ENCODE measurements around the gene BCL11A.

The BCL11A gene

GRCh38 chr2:60558536-60558935 is 5.1 kb upstream of the BCL11A start:
- Histone ChIP-seq H3K27me3 (ENCODE audit: control insufficient read depth in 1 of 2, insufficient read depth in 2 of 2, low read length in 2 of 2) (peaks cover 5 to 11% of the 10 kb centered on the region in 2 donors), H3K4me3 (ENCODE audit: low read depth in 1 of 2, low read length in 2 of 2) (no peak overlapping the region), H3K9me3 (ENCODE audit: low read length) (no peaks in the 10 kb centered on the region), H3K36me3 (ENCODE audit: insufficient read depth, low read length) (no peaks in the 10 kb centered on the region), H3K4me1 (ENCODE audit: insufficient read depth, low read length) (peaks cover 4% of the 10 kb centered on the region), H3K9ac (ENCODE audit: low read length) (no peak overlapping the region), H3K27ac (ENCODE audit: low read depth, low read length) (no peak overlapping the region)

DNA sequence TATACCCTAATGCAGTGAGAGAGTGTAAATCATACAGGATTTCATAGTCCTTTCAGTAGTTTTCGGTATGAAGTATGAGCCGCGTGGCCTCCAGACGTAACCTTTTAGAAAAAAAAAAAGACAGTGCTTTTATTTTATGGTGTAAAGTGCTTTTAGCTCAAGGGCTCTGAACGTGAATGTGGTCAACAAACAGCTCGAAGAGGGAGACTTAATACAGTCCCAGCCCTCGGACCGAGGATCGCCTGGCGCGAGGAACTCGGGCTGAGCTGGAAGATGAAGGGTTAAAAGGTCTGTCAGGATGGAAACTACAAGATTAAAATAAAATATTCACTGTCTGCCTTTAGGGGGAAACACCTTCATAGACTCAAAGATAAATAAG is 4.0 kb upstream of the BCL11A start:
- peaks cover 5 to 12% of the 10 kb centered on the region in 2 donors for H3K27me3 ChIP-seq (ENCODE audit: control insufficient read depth in 1 of 2, insufficient read depth in 2 of 2, low read length in 2 of 2)
- peaks cover 4% of the 10 kb centered on the region for H3K4me1 ChIP-seq (ENCODE audit: insufficient read depth, low read length)
- H3K4me3 ChIP-seq (ENCODE audit: low read depth in 1 of 2, low read length in 2 of 2) = peak overlapping the region in 1 of 2 donors; percentile 53
- no peaks in the 10 kb centered on the region for H3K9me3 ChIP-seq (ENCODE audit: low read length)
- peak overlapping the region; percentile 13 for H3K27ac ChIP-seq (ENCODE audit: low read depth, low read length)
- H3K36me3 ChIP-seq (ENCODE audit: insufficient read depth, low read length) = no peaks in the 10 kb centered on the region
- H3K9ac ChIP-seq (ENCODE audit: low read length) = peak overlapping the region; percentile 49

GRCh38 chr2:60556576-60557485 is 3.4 kb upstream of the BCL11A start:
- no peaks in the 10 kb centered on the region for H3K36me3 ChIP-seq (ENCODE audit: insufficient read depth, low read length)
- no peaks in the 10 kb centered on the region for H3K9me3 ChIP-seq (ENCODE audit: low read length)
- H3K4me1 ChIP-seq (ENCODE audit: insufficient read depth, low read length) = peaks cover 4% of the 10 kb centered on the region
- H3K4me3 ChIP-seq (ENCODE audit: low read depth in 1 of 2, low read length in 2 of 2) = peak overlapping the region; percentile 45 to 53
- peak overlapping the region; percentile 49 for H3K27ac ChIP-seq (ENCODE audit: low read depth, low read length)
- peak overlapping the region; percentile 49 for H3K9ac ChIP-seq (ENCODE audit: low read length)
- H3K27me3 ChIP-seq (ENCODE audit: control insufficient read depth in 1 of 2, insufficient read depth in 2 of 2, low read length in 2 of 2) = peaks cover 5 to 16% of the 10 kb centered on the region in 2 donors

GRCh38 chr2:60556175-60556574 is 2.7 kb upstream of the BCL11A start:
- Histone ChIP-seq H3K27ac (ENCODE audit: low read depth, low read length) (peak overlapping the region; percentile 64), H3K4me1 (ENCODE audit: insufficient read depth, low read length) (peaks cover 4% of the 10 kb centered on the region)

GRCh38 chr2:60555783-60556139 is 2.3 kb upstream of the BCL11A start:
- peak overlapping the region; percentile 37 for H3K9ac ChIP-seq (ENCODE audit: low read length)
- H3K27ac ChIP-seq (ENCODE audit: low read depth, low read length) = peak overlapping the region; percentile 64
- H3K27me3 ChIP-seq (ENCODE audit: control insufficient read depth in 1 of 2, insufficient read depth in 2 of 2, low read length in 2 of 2) = peaks cover 5 to 16% of the 10 kb centered on the region in 2 donors

More at GRCh38 chr2:60556175-60556574, 2.7 kb upstream of the BCL11A start:
- H3K27me3 ChIP-seq (ENCODE audit: control insufficient read depth in 1 of 2, insufficient read depth in 2 of 2, low read length in 2 of 2) = peaks cover 5 to 16% of the 10 kb centered on the region in 2 donors
- H3K4me3 ChIP-seq (ENCODE audit: low read depth in 1 of 2, low read length in 2 of 2) = peak overlapping the region; percentile 45 to 53
- H3K9ac ChIP-seq (ENCODE audit: low read length) = no peak overlapping the region
- no peaks in the 10 kb centered on the region for H3K36me3 ChIP-seq (ENCODE audit: insufficient read depth, low read length)
- H3K9me3 ChIP-seq (ENCODE audit: low read length) = no peaks in the 10 kb centered on the region

DNA sequence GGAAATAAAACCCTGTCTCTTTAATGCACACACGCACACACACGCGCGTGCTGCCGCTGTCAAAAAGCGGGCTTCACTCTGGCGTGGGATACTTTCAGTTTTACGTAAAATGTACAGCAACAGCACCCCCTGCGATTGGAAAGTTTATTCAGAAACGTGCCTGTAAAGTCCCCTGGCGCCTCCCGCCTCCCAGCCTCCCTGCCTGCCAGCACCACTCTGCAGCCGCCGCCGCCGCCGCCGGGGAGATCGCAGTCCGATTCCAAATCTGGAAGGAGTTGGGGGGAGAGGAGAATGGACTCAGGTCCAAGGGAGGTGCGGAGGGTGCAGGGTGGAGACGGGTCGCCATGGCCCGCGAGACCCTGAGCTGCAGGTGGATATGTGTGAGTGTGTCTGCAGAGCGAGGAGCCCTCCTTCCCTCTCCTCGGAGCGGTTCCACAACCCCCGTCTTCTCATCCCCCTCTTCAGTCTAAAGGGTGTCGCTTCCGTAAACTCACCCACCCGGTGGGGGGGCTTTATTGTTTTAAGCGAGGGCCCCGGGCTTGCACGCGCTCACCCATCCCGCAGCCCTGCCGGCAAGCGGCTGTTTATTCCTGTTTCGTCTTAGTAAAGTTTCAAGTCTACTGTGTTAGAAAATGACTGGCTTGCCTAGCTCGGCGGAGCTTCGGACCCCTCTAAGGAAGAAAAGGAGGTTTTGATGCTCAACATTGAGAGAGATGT is 1.8 kb upstream of the BCL11A start:
- Histone ChIP-seq H3K36me3 (ENCODE audit: insufficient read depth, low read length) (no peaks in the 10 kb centered on the region), H3K27me3 (ENCODE audit: control insufficient read depth in 1 of 2, insufficient read depth in 2 of 2, low read length in 2 of 2) (peaks cover 5 to 16% of the 10 kb centered on the region in 2 donors), H3K27ac (ENCODE audit: low read depth, low read length) (peak overlapping the region; percentile 64), H3K9ac (ENCODE audit: low read length) (peak overlapping the region; percentile 87), H3K4me1 (ENCODE audit: insufficient read depth, low read length) (peaks cover 4% of the 10 kb centered on the region), H3K4me3 (ENCODE audit: low read depth in 1 of 2, low read length in 2 of 2) (peak overlapping the region; percentile 81 to 83), H3K9me3 (ENCODE audit: low read length) (no peaks in the 10 kb centered on the region)

More at GRCh38 chr2:60555783-60556139, 2.3 kb upstream of the BCL11A start:
- Histone ChIP-seq H3K36me3 (ENCODE audit: insufficient read depth, low read length) (no peaks in the 10 kb centered on the region), H3K4me3 (ENCODE audit: low read depth in 1 of 2, low read length in 2 of 2) (peak overlapping the region; percentile 81 to 83), H3K4me1 (ENCODE audit: insufficient read depth, low read length) (peaks cover 4% of the 10 kb centered on the region), H3K9me3 (ENCODE audit: low read length) (no peaks in the 10 kb centered on the region)

GRCh38 chr2:60554646-60555065 is 1.2 kb upstream of the BCL11A start:
- H3K4me1 ChIP-seq (ENCODE audit: insufficient read depth, low read length) = peaks cover 4% of the 10 kb centered on the region
- H3K36me3 ChIP-seq (ENCODE audit: insufficient read depth, low read length) = no peaks in the 10 kb centered on the region
- peak overlapping the region; percentile 64 for H3K27ac ChIP-seq (ENCODE audit: low read depth, low read length)
- peak overlapping the region; percentile 81 to 83 for H3K4me3 ChIP-seq (ENCODE audit: low read depth in 1 of 2, low read length in 2 of 2)
- H3K27me3 ChIP-seq (ENCODE audit: control insufficient read depth in 1 of 2, insufficient read depth in 2 of 2, low read length in 2 of 2) = peaks cover 5 to 16% of the 10 kb centered on the region in 2 donors
- H3K9ac ChIP-seq (ENCODE audit: low read length) = peak overlapping the region; percentile 87
- H3K9me3 ChIP-seq (ENCODE audit: low read length) = no peaks in the 10 kb centered on the region

DNA sequence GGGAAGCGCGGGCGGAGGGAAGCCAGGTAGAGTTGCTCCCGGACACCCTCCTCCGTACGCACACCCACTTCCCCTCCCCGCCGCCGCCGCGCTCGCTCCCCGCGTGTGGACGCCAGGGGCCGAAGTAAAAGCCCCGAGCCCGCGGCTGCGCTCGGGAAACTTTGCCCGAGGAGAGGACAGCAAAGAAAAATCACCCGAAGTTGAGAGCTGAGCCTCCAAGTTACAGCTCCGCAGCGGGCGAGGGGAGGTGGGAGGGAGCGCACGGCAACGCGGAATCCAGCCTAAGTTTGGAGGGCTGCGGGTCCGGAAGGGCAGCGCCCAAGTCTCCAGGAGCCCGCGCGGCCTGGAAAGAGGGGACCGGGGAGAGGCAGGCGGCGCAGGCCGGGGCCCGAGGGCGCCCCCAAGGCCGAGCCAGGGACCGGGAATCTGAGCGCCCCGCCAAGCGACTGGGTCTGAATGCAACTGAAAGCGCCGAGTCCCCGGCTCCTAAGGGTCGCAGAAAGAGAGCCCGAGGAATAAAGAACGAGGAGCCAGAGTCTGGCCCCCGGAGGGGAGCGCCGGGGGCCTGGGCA is 706 bp upstream of the BCL11A start:
- H3K4me3 ChIP-seq (ENCODE audit: low read depth in 1 of 2, low read length in 2 of 2) = peak overlapping the region; percentile 81 to 83
- H3K9ac ChIP-seq (ENCODE audit: low read length) = peak overlapping the region; percentile 87
- H3K27ac ChIP-seq (ENCODE audit: low read depth, low read length) = peak overlapping the region; percentile 64
- H3K9me3 ChIP-seq (ENCODE audit: low read length) = no peaks in the 10 kb centered on the region
- peaks cover 5 to 16% of the 10 kb centered on the region in 2 donors for H3K27me3 ChIP-seq (ENCODE audit: control insufficient read depth in 1 of 2, insufficient read depth in 2 of 2, low read length in 2 of 2)
- peaks cover 4% of the 10 kb centered on the region for H3K4me1 ChIP-seq (ENCODE audit: insufficient read depth, low read length)
- no peaks in the 10 kb centered on the region for H3K36me3 ChIP-seq (ENCODE audit: insufficient read depth, low read length)

- Histone ChIP-seq H3K27ac (ENCODE audit: low read depth, low read length) (peak overlapping the region; percentile 64), H3K36me3 (ENCODE audit: insufficient read depth, low read length) (no peaks in the 10 kb centered on the region), H3K27me3 (ENCODE audit: control insufficient read depth in 1 of 2, insufficient read depth in 2 of 2, low read length in 2 of 2) (peaks cover 5 to 16% of the 10 kb centered on the region in 2 donors), H3K4me1 (ENCODE audit: insufficient read depth, low read length) (peaks cover 4% of the 10 kb centered on the region), H3K4me3 (ENCODE audit: low read depth in 1 of 2, low read length in 2 of 2) (peak overlapping the region; percentile 68 to 81), H3K9me3 (ENCODE audit: low read length) (no peaks in the 10 kb centered on the region), H3K9ac (ENCODE audit: low read length) (peak overlapping the region; percentile 27)
These were observed 481 bp downstream of the BCL11A start for GRCh38 chr2:60552851-60553494.

GRCh38 chr2:60552078-60552850 is 1.2 kb downstream of the BCL11A start:
- no peaks in the 10 kb centered on the region for H3K9me3 ChIP-seq (ENCODE audit: low read length)
- H3K4me1 ChIP-seq (ENCODE audit: insufficient read depth, low read length) = peaks cover 10% of the 10 kb centered on the region
- no peaks in the 10 kb centered on the region for H3K36me3 ChIP-seq (ENCODE audit: insufficient read depth, low read length)
- H3K27ac ChIP-seq (ENCODE audit: low read depth, low read length) = peak overlapping the region; percentile 64
- peak overlapping the region; percentile 27 for H3K9ac ChIP-seq (ENCODE audit: low read length)
- H3K4me3 ChIP-seq (ENCODE audit: low read depth in 1 of 2, low read length in 2 of 2) = peak overlapping the region; percentile 68 to 81
- peaks cover 3 to 16% of the 10 kb centered on the region in 2 donors for H3K27me3 ChIP-seq (ENCODE audit: control insufficient read depth in 1 of 2, insufficient read depth in 2 of 2, low read length in 2 of 2)

Measured in muscle layer of colon (tissue), 2 donors.